HEK293 (cell line): Measurements from ENCODE around the gene ACTA2.

Experiments used
- MYNN ChIP-seq: fragments of 450-650 bp; formaldehyde crosslinking; IDR thresholded peaks from 2 replicates; pipeline ENCODE4 v1.5.1; 2016; ENCODE audit warnings: missing biosample characterization, missing genetic modification characterization, borderline replicate concordance
- REST ChIP-seq: fragments of 450-650 bp; formaldehyde crosslinking; IDR thresholded peaks from 2 replicates; pipeline ENCODE4 v1.5.1; 2016; ENCODE audit warnings: missing biosample characterization, missing genetic modification characterization
- WT1 ChIP-seq: fragments of 450-650 bp; formaldehyde crosslinking; IDR thresholded peaks from 2 replicates; pipeline ENCODE4 v1.5.1; 2016; ENCODE audit warnings: missing biosample characterization, missing genetic modification characterization
- ZNF133 ChIP-seq: fragments of 450-650 bp; formaldehyde crosslinking; IDR thresholded peaks from 2 replicates; pipeline ENCODE4 v1.5.1; 2016; ENCODE audit warnings: missing biosample characterization, missing genetic modification characterization

GRCh38 chr10:88903715-88904114 lies 48.9 kb downstream of the ACTA2 start:
- TF ChIP-seq WT1 (tag by site-specific recombination): no peak
- TF ChIP-seq REST: no peak
- TF ChIP-seq MYNN (tag by site-specific recombination): no peak
- no peak for TF ChIP-seq ZNF133 (tag by site-specific recombination)
